Measurements from ENCODE around the gene CYREN. TPM values are rescaled to one million over a fixed set of nuclear protein-coding genes. Genes with fewer than 3 reads are reported as not detected.

Gene CYREN
- total and polyA plus RNA-seq, 2 of the 13 experiments (the other 11 are each of a cell fraction or from before 2014, with no cell fraction given): 20.7 to 60.7 TPM

DNA sequence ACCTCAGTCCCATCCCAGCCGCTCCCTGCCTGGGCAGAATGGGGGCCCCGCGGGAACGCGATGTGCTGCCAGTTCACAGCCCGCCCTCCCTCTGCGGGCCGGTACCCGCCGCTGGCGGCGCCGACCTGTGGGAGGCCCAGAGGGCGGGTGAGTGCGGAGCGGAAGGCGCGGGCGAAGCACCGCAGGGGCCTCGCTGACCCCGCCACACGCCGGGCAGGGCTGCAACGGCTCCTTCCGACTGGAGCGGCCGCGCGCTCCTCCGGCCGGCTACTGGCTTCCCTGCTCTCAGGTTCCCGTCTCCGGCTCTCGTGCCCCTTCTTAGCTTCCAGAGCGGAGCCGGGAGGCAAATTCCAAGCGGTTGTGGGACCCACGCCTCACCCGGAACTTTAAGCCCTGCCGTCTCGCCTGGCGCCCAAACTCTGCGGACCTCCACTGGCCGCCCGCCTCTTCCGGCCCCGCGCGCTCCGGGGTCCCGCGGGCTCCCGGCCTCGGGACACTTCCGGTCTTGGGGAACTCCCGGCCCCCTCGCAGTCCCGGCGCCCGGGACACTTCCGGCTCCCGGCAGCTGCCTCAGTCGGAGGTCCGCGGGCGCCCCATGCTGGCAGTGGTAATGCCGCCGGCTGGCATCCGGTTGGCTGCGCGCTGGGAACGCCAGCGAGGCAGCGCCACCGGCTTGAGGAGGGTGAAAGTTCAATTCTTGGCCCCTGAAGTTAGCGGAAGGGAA, at the start of gene CYREN (continued):
- TF ChIP-seq, protein P1, sequence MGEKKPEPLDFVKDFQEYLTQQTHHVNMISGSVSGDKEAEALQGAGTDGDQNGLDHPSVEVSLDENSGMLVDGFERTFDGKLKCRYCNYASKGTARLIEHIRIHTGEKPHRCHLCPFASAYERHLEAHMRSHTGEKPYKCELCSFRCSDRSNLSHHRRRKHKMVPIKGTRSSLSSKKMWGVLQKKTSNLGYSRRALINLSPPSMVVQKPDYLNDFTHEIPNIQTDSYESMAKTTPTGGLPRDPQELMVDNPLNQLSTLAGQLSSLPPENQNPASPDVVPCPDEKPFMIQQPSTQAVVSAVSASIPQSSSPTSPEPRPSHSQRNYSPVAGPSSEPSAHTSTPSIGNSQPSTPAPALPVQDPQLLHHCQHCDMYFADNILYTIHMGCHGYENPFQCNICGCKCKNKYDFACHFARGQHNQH (CRISPR knock-in tag; IDR thresholded peaks at IDR 0.05): peak; percentile 95
- TF ChIP-seq MED1 (CRISPR knock-in tag; IDR thresholded peaks at IDR 0.05) (peak; percentile 93), ZNF326 (CRISPR knock-in tag; IDR thresholded peaks at IDR 0.05; ENCODE audit: borderline replicate concordance) (no peak), ZNF256 (CRISPR knock-in tag; conservative IDR thresholded peaks at IDR 0.05) (peak; percentile 80), FLYWCH1 (CRISPR knock-in tag; IDR thresholded peaks at IDR 0.05) (no peak), ZNF20 (CRISPR knock-in tag; IDR thresholded peaks at IDR 0.05) (peak; percentile 89; the same call in 1 of the 2 replicates), ZKSCAN8 (CRISPR knock-in tag; IDR thresholded peaks at IDR 0.05; ENCODE audit: borderline replicate concordance) (peak; percentile 57), ZNF12 (CRISPR knock-in tag; IDR thresholded peaks at IDR 0.05) (peak; percentile 24; the same call in 1 of the 2 replicates), ZNF558 (CRISPR knock-in tag; IDR thresholded peaks at IDR 0.05; ENCODE audit: borderline replicate concordance) (peak; percentile 89; the same call in 1 of the 2 replicates), ZNF296 (CRISPR knock-in tag; conservative IDR thresholded peaks at IDR 0.05) (0 out of 2 replicates have a peak, but pooled peaks have one; percentile 59), ZNF432 (CRISPR knock-in tag; IDR thresholded peaks at IDR 0.05; ENCODE audit: borderline replicate concordance) (no peak), HIVEP1 (CRISPR knock-in tag; IDR thresholded peaks at IDR 0.05) (peak; percentile 98), MAZ (IDR thresholded peaks at IDR 0.05; ENCODE audit: borderline replicate concordance, low read depth, low read length) (peak; percentile 77), MAZ (CRISPR knock-in tag; IDR thresholded peaks at IDR 0.05; ENCODE audit: low read depth) (peak; percentile 77), ZNF121 (CRISPR knock-in tag; IDR thresholded peaks at IDR 0.05) (no peak; the same call in 1 of the 2 replicates), TBX2 (CRISPR knock-in tag; IDR thresholded peaks at IDR 0.05; ENCODE audit: borderline replicate concordance) (peak; percentile 86), TRIM24 (CRISPR knock-in tag; IDR thresholded peaks at IDR 0.05) (no peak), NFE2L2 (IDR thresholded peaks at IDR 0.05; ENCODE audit: low read length) (no peak)
- TF ChIP-seq, protein P2, sequence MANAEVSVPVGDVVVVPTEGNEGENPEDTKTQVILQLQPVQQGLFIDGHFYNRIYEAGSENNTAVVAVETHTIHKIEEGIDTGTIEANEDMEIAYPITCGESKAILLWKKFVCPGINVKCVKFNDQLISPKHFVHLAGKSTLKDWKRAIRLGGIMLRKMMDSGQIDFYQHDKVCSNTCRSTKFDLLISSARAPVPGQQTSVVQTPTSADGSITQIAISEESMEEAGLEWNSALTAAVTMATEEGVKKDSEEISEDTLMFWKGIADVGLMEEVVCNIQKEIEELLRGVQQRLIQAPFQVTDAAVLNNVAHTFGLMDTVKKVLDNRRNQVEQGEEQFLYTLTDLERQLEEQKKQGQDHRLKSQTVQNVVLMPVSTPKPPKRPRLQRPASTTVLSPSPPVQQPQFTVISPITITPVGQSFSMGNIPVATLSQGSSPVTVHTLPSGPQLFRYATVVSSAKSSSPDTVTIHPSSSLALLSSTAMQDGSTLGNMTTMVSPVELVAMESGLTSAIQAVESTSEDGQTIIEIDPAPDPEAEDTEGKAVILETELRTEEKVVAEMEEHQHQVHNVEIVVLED (CRISPR knock-in tag; IDR thresholded peaks at IDR 0.05; ENCODE audit: borderline replicate concordance): peak; percentile 84; the same call in 1 of the 2 replicates
- TF ChIP-seq, protein P3, sequence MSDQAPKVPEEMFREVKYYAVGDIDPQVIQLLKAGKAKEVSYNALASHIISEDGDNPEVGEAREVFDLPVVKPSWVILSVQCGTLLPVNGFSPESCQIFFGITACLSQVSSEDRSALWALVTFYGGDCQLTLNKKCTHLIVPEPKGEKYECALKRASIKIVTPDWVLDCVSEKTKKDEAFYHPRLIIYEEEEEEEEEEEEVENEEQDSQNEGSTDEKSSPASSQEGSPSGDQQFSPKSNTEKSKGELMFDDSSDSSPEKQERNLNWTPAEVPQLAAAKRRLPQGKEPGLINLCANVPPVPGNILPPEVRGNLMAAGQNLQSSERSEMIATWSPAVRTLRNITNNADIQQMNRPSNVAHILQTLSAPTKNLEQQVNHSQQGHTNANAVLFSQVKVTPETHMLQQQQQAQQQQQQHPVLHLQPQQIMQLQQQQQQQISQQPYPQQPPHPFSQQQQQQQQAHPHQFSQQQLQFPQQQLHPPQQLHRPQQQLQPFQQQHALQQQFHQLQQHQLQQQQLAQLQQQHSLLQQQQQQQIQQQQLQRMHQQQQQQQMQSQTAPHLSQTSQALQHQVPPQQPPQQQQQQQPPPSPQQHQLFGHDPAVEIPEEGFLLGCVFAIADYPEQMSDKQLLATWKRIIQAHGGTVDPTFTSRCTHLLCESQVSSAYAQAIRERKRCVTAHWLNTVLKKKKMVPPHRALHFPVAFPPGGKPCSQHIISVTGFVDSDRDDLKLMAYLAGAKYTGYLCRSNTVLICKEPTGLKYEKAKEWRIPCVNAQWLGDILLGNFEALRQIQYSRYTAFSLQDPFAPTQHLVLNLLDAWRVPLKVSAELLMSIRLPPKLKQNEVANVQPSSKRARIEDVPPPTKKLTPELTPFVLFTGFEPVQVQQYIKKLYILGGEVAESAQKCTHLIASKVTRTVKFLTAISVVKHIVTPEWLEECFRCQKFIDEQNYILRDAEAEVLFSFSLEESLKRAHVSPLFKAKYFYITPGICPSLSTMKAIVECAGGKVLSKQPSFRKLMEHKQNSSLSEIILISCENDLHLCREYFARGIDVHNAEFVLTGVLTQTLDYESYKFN (CRISPR knock-in tag; conservative IDR thresholded peaks at IDR 0.05): peak; percentile 59
- TF ChIP-seq, protein P4, sequence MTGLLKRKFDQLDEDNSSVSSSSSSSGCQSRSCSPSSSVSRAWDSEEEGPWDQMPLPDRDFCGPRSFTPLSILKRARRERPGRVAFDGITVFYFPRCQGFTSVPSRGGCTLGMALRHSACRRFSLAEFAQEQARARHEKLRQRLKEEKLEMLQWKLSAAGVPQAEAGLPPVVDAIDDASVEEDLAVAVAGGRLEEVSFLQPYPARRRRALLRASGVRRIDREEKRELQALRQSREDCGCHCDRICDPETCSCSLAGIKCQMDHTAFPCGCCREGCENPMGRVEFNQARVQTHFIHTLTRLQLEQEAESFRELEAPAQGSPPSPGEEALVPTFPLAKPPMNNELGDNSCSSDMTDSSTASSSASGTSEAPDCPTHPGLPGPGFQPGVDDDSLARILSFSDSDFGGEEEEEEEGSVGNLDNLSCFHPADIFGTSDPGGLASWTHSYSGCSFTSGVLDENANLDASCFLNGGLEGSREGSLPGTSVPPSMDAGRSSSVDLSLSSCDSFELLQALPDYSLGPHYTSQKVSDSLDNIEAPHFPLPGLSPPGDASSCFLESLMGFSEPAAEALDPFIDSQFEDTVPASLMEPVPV (CRISPR knock-in tag; IDR thresholded peaks at IDR 0.05): peak; percentile 79; the same call in 1 of the 2 replicates
